ENCODE results near the gene ADAMTS10. TPM values are rescaled to one million over a fixed set of nuclear protein-coding genes. Genes with fewer than 3 reads are reported as not detected.
"Not testable (repeated sequence)": the region's sequence is repeated elsewhere in the genome, so short reads cannot be mapped to it uniquely, and the experiment has no call there.

Gene ADAMTS10
- 25.0 TPM for polyA plus RNA-seq (ENCODE audit: insufficient read length)

DNA sequence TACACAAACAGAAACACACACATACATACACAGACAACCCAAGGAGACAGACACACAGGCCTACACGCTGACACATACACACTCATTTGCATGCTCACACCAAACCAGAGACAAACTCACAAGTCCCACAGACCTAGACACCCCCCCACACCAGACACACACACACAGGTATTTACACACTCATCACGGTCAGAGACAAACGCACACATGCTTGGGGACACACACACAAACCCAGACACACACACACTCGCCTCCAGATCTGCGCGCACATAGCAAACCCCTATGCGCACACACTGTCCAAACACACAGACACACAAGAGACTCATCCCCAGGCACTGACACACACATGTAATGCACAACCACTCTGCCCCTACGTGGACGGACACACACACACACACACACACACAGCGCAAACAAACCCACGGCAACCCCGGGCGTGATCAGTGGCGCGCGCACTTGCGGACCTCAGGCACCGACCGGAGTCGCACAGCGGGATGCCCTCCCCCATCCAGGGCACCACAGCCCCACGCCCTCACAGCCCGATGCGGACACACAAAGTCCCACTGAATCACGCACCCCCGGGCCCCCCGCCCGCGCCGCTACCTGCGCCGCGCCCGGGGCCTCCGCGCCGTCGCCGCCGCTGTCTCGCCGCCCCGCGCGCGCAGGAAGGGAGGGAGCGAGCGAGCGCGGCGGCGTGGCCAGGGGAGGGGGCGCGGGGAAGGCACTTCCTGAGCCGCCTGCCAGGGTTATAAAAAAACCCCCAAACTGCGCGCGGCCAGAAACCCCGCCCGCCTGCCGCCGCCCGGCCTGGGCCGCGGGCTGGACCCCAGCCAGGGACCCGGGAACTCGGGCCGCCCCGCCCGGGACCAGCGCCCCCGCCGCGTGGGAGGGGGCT, at the start of gene ADAMTS10:
TSS of gene ADAMTS10 (minus strand) at position 675 of the 895 bp plus-strand sequence. CDS start 5,005 bp downstream, outside the sequence.
- no peak for DNase-seq (ENCODE audit: low read depth)

DNA sequence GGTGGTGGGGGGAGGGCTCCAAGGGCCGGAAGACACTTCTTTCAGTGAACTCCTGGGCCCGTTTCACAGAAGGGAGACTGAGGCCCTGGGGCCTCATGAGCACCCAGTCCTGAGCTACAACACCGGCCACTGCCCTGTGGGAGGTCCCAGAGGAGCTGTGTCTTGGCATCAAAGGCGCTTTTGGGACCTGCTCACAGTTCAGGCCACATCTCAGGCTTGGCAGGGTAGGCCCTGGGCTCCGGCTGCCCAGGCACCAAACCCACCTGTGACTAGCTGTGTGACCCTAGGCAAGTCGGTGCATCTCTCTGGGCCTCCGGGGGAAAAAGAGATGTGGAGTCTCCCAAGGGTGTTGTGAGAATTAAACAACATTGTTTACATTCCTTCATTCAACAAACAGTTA, 49.4 kb upstream of the ADAMTS10 start:
- DNase-seq (ENCODE audit: low read depth) = no peak

GRCh38 chr19:8657869-8658268, 47.4 kb upstream of the ADAMTS10 start:
- DNase-seq (ENCODE audit: low read depth) = no peak

- no peak for DNase-seq (ENCODE audit: low read depth)
Measured at GRCh38 chr19:8655340-8655709, 44.8 kb upstream of the ADAMTS10 start.

DNA sequence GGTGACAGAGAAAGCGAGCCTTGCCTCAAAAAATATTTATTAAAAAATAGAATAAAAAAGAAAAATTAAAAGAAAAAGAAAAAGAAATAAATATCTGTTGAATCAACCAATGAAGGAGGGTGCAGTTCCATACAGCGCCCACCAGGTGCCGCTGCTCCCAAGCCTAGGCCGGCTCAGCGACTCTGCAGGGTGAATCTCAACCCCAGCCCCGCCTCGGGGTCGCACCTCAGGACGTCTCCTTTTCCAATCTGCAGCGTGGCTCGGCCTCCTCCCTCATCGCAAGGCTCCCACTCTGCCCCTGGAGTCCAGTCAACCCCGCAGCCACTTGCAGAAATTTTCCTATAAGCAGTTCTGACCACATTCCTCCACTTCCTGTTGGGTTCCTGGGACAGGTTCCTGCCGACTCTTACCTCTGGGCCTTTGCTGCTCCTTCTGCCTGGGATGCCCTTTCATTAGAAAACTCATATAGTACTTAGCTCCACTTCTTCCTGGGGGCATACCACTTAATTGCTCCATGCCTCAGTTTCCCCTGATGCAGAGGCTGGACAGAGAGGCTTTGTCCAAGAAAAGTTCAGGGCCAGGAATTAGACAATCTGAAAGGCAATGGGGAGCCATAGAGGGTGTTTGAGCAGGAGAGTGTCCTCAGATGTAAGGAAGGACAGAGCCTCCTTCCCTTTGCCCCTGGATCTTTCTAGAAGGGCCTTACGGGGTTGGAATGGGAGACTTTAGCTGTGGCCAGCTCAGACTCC, 44.2 kb upstream of the ADAMTS10 start:
- no peak for DNase-seq (ENCODE audit: low read depth)

- DNase-seq (ENCODE audit: low read depth) = no peak
Measured at GRCh38 chr19:8648240-8648639, 37.7 kb upstream of the ADAMTS10 start.

GRCh38 chr19:8643860-8644653, 33.5 kb upstream of the ADAMTS10 start:
- DNase-seq (ENCODE audit: low read depth) = no peak

GRCh38 chr19:8642561-8642960, 32.0 kb upstream of the ADAMTS10 start:
- DNase-seq (ENCODE audit: low read depth) = no peak

DNA sequence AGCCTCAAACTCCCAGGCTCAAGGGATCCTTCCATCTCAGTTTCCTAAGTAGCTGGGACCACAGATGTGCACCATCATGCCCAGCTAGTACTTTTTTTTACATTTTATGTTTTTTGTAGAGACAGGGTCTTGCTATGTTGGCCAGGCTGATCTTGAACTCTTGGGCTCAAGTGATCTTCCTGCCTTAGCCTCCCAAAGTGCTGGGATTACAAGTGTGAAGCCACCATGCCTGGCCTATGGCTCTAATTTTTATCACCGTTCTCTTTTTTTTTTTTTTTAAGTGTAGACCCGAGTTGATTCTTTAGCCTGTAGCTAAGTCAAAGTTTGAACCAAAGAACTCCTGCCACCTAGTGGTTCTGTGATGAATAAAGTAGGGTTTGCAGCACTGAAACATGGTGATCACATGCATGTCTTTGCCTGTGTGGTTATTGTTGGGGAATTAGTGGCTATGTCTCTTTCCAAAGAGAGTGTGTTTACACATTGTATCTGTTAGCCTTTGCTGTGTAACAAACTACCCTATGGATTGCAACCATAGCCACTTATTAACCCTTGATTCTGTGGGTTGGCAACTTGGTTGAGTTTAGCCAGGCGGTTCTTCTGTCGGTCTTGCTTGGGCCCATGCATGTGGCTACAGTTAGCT, 31.5 kb upstream of the ADAMTS10 start:
- DNase-seq (ENCODE audit: low read depth) = no peak

- no peak for DNase-seq (ENCODE audit: low read depth)
Measured at GRCh38 chr19:8641221-8641907, 30.8 kb upstream of the ADAMTS10 start.

DNA sequence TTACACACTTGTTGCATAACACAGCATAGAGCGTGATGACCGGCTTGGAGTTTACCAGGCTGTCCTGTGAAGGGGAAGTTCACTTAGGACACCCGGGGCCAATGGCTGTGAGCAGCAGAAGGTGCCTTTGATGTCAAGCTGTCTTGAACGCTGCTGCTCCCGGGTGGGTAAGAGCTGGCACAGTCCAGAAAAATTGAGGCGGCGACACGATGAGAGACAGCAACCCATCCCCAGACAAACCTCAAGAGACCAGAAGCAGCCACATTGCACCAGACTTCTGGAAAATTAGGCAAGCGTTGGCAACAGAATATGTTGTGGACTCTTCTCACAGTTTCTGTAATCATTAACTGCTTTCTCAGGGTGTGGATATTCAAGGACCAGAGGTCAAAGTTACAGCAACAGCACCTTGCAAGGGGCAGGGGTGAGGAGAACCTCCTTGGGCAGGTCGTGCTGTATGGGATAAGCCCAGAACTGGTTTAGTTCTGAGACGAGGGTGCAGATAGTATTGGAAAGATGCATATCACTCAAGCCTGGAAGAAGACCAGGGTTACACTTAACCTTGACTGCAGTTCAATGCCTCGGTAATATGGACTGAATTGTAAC, 30.0 kb upstream of the ADAMTS10 start:
- no peak for DNase-seq (ENCODE audit: low read depth)

- DNase-seq (ENCODE audit: low read depth) = no peak
Measured at GRCh38 chr19:8639821-8640401, 29.4 kb upstream of the ADAMTS10 start.

GRCh38 chr19:8638078-8638619, 27.6 kb upstream of the ADAMTS10 start:
- no peak for DNase-seq (ENCODE audit: low read depth)

DNA sequence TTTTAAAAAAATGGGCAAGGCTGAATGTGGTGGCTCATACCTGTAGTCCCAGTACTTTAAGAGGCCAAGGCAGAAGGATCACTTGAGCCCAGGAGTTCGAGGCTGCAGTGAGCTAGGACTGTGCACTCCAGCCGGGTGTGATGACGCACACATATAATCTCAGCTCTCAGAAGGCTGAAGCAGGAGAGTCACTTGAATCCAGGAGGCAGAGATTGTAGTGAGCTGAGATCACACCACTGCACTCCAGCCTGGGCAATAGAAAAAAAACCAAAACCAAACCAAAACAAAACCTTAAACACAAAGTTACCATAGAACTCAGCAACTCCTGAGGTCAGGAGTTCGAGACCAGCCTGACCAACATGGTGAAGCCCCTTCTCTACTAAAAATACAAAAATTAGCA, 26.6 kb upstream of the ADAMTS10 start:
- not testable (repeated sequence) for DNase-seq (ENCODE audit: low read depth)

DNA sequence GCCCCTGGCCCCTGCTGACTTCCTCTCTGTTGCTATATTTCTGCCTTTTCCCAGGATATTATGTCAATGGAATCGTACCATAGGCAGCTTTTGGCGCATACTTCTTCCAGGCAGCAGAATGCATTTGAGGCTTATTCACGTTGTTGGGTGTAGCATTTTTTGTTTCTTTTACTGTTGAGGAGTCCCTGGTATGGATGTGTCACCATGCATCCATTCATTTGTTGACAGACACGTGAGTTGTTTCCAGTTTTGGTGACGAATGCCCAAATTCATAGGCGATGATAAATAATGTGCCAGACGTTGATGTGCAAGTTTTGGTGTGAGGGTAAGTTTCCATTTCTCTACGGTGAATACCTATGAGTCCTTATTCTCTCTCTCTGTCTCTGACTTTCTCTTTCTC, 24.9 kb upstream of the ADAMTS10 start:
- DNase-seq (ENCODE audit: low read depth) = no peak

GRCh38 chr19:8631425-8631819, 20.9 kb upstream of the ADAMTS10 start:
- no peak for DNase-seq (ENCODE audit: low read depth)

DNA sequence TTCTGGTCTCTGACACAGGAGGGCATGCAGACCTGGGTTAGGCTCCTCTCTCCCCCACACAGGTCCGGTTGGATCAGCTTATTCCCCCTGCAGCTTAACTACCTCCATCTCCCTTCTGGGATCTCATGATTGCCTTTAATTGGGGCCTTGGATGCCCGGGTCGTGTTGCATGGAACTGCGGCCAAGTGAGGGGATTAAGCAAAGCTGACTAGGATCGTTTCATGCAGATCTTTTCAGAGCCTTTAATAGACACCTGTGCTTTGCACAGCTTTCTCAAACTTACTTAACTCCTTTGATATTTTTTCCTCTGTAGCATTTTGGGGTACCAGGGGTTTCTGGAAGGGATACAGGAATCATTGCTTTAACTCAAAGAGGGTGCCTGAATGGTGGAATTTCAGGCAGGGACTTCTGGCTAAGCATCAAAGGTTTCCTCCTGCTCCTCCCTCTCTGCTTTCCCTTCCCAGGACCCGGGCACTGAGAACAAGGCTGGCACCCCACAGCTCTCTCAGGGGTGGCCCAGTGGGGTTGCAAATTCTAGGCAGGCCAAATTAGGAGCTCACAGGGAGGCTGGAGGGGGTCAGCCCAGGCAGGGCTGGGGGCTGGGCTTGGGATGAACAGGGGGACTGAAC, 20.4 kb upstream of the ADAMTS10 start:
- DNase-seq (ENCODE audit: low read depth) = no peak

DNA sequence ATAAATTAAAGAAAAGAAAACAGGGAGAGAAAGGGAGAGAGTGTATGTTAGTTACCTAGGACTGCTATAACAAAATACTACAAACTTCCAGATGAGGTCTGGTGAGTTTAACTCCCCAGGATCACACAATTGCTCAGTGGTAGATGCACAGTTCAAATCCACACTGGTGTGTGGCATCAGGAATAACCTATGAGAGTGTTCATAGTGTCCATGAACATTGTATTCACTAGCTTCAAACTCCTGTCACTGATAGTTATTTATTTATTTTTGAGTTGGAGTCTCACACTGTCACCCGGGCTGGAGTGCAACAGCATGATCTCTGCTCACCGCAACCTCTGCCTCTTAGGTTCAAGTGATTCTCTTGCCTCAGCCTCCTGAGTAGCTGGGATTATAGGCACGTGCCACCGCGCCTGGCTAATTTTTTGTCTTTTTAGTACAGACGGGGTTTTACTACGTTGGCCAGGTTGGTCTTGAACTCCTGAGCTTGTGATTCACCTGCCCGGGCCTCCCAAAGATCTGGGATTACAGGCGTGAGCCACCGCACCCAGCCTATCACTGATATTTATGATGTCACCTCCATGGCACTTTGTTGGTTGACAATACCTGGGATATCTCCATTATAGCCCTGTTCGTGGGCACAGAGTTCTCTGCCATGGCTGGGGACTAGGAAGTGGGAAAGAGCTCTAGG, 19.6 kb upstream of the ADAMTS10 start, which contains the start of gene NFILZ:
TSS of gene NFILZ (plus strand) at position 638 of the 688 bp plus-strand sequence. CDS start 46,133 bp downstream, outside the sequence.
- no peak for DNase-seq (ENCODE audit: low read depth)

- DNase-seq (ENCODE audit: low read depth) = no peak
Measured at GRCh38 chr19:8629184-8629583, 18.7 kb upstream of the ADAMTS10 start.

Data from forelimb muscle (tissue), 1 donor.